Astrocyte of the cerebellum (primary cell): ENCODE results near the gene TARBP2.

Experiments
- DNase-seq: peaks from one replicate; pipeline ENCODE4 v3.0.0-alpha.2; 2011; ENCODE audit warnings: low read depth
- H3K4me3 ChIP-seq: 2 replicates; pipeline ENCODE4 v1.5.1; 2011; ENCODE audit warnings: mild to moderate bottlenecking, low read depth, low read length, moderate library complexity
- CTCF ChIP-seq: IDR thresholded peaks from 2 replicates; pipeline ENCODE4 v1.5.1; 2012; ENCODE audit warnings: low read length, low read depth, moderate library complexity, mild to moderate bottlenecking; ENCODE audit errors: missing control alignments
- in situ Hi-C: cut with HindIII; loops from 2 replicates; pipeline ENCODE4 v1.10.0; 2017; ENCODE audit warnings: low sequenced_read_pairs

TARBP2 gene

GRCh38 chr12:53464685-53465418 is 36.2 kb upstream of the TARBP2 start:
- no peak for DNase-seq
- TF ChIP-seq CTCF = no peak

DNA sequence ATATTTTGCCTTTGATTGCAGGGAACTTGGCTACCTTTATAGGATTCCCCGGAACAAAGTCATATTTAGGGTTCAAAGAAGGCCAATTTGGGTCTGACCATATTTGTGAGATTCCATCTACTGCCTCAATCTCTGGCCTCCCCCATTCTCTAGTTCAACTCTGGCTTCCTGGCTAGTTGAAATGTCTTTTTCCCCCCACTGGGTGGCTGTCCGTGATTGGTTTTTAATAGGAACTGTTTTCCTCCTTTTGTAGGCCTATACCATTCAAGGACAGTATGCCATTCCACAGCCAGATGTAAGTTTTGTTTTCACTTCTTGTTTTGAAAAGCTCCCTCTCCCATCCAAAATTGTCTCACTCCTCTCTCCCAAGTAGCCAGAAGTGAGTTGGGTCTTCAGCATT is 35.4 kb upstream of the TARBP2 start:
- H3K4me3 ChIP-seq = no peak overlapping the region
- in situ Hi-C loops = no loop called here
- no peak for DNase-seq
- TF ChIP-seq CTCF = no peak

More at GRCh38 chr12:53464685-53465418, 36.2 kb upstream of the TARBP2 start:
- in situ Hi-C loops = no loop called here
- H3K4me3 ChIP-seq = no peak overlapping the region

DNA sequence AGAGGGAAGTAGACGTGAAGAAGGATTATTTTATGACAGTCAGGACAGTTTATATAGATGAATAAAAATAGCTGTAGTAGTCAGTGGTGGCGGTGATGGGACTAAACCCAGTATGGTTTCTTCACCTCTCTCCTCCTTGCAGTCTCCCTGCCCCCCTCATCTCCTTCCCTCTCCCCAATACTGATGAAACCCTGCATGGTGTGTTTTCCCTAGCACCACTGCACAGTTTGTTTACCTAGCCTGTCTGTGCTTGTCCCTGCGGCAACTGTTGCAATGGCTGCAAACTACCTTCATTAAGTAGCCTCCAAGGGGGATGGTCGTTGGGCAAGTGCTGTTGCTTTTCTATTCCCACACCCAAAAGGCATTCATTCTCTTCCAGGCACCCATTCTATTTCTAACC is 34.4 kb upstream of the TARBP2 start:
- DNase-seq = no peak
- no peak overlapping the region for H3K4me3 ChIP-seq
- no peak for TF ChIP-seq CTCF
- in situ Hi-C loops = no loop called here

- no peak overlapping the region for H3K4me3 ChIP-seq
- DNase-seq = no peak
- no peak for TF ChIP-seq CTCF
- in situ Hi-C loops = no loop called here
Observed at GRCh38 chr12:53467082-53467481, 34.0 kb upstream of the TARBP2 start.

DNA sequence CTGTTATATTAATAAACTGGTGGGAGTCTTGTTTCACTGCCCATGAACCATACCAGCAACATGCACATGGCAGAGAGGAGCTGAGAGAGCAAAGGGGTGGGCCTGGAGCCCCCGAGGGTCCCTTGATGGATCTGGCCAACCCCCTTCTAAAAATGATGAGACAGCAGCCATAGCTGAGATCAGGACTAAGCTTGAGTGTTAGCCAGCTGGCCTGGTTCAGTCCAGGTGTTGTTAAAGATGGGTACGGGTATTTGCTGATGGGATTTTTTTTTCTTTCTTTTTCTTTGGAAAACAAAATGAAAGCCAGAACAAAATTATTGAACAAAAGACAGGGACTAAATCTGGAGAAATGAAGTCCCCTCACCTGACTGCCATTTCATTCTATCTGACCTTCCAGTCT is 33.2 kb upstream of the TARBP2 start:
- no peak overlapping the region for H3K4me3 ChIP-seq
- no peak for DNase-seq
- in situ Hi-C loops = no loop called here
- no peak for TF ChIP-seq CTCF

DNA sequence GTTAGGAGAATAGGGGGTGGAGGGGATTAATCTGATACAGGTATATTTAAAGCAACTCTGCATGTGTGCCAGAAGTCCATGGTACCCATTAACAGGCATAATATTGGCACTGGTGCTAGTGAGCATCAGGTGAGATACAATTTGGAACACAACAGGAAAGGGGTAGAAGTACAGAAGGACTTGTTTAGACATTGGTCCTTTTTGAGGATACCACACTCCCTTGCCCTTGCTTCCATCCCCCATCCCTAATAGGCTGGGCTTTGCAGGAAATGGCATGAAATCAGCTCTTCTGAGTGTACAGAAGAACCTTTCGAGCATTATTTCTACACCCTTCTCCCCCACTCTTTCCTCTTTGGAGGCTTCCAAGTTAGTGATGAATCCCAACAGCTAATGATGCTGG is 32.8 kb upstream of the TARBP2 start:
- DNase-seq = no peak
- TF ChIP-seq CTCF = no peak
- no peak overlapping the region for H3K4me3 ChIP-seq
- in situ Hi-C loops = no loop called here
